ENCODE data around the gene RPEL1.
"Not testable (repeated sequence)": the region's sequence is repeated elsewhere in the genome, so short reads cannot be mapped to it uniquely, and the experiment has no call there.

The RPEL1 gene

GRCh38 chr10:103224133-103224532, 21.6 kb upstream of the RPEL1 start:
- H3F3A ChIP-seq (ENCODE audit: control insufficient read depth, insufficient read depth) = no peaks in the 10 kb centered on the region
- H3K4me1 ChIP-seq (ENCODE audit: control insufficient read depth, low read length) = no peaks in the 10 kb centered on the region
- H3K4me3 ChIP-seq (ENCODE audit: low read length) = no peak overlapping the region
- TF ChIP-seq CTCF (IDR thresholded peaks at IDR 0.05; ENCODE audit: low read depth, low read length, poor library complexity, severe bottlenecking) = no peak
- no peak for TF ChIP-seq EZH2phosphoT487 (IDR thresholded peaks at IDR 0.05; ENCODE audit: borderline replicate concordance, low read length)
- no peak overlapping the region for H3K4me2 ChIP-seq (ENCODE audit: low read length)
- H3K36me3 ChIP-seq (ENCODE audit: control insufficient read depth, low read length) = no peaks in the 10 kb centered on the region
- no peak overlapping the region for H3K27ac ChIP-seq (ENCODE audit: low read depth, low read length)
- H3K9me2 ChIP-seq (replicated peaks; ENCODE audit: control insufficient read depth, low read length) = no peaks in the 10 kb centered on the region
- H4K20me1 ChIP-seq (ENCODE audit: control insufficient read depth, insufficient read depth, low read depth, low read length) = no peaks in the 10 kb centered on the region
- peaks cover 10% of the 10 kb centered on the region; the same call in 1 of the 2 replicates for H3K9me3 ChIP-seq (ENCODE audit: control insufficient read depth, insufficient read depth, low read length)
- no peaks in the 10 kb centered on the region for H3K27me3 ChIP-seq (ENCODE audit: control insufficient read depth, low read length)
- H3K79me2 ChIP-seq (ENCODE audit: control insufficient read depth, low read length) = no peaks in the 10 kb centered on the region

GRCh38 chr10:103224721-103225120, 21.0 kb upstream of the RPEL1 start:
- H3K27me3 ChIP-seq (ENCODE audit: control insufficient read depth, low read length); H3F3A ChIP-seq (ENCODE audit: control insufficient read depth, insufficient read depth); H3K79me2 ChIP-seq (ENCODE audit: control insufficient read depth, low read length); H3K9me3 ChIP-seq (ENCODE audit: control insufficient read depth, insufficient read depth, low read length); H3K4me3 ChIP-seq (ENCODE audit: low read length); H4K20me1 ChIP-seq (ENCODE audit: control insufficient read depth, insufficient read depth, low read depth, low read length); H3K4me1 ChIP-seq (ENCODE audit: control insufficient read depth, low read length); H3K36me3 ChIP-seq (ENCODE audit: control insufficient read depth, low read length); H3K27ac ChIP-seq (ENCODE audit: low read depth, low read length); H3K4me2 ChIP-seq (ENCODE audit: low read length); H3K9me2 ChIP-seq (replicated peaks; ENCODE audit: control insufficient read depth, low read length): not testable (repeated sequence)

- Histone ChIP-seq H3F3A (ENCODE audit: control insufficient read depth, insufficient read depth) (no peaks in the 10 kb centered on the region), H4K20me1 (ENCODE audit: control insufficient read depth, insufficient read depth, low read depth, low read length) (no peaks in the 10 kb centered on the region)
These were observed 19.7 kb upstream of the RPEL1 start for GRCh38 chr10:103225939-103226338.

GRCh38 chr10:103227416-103227815, 18.3 kb upstream of the RPEL1 start:
- Histone ChIP-seq H3K36me3 (ENCODE audit: control insufficient read depth, low read length) (no peaks in the 10 kb centered on the region), H3F3A (ENCODE audit: control insufficient read depth, insufficient read depth) (no peaks in the 10 kb centered on the region), H4K20me1 (ENCODE audit: control insufficient read depth, insufficient read depth, low read depth, low read length) (no peaks in the 10 kb centered on the region), H3K79me2 (ENCODE audit: control insufficient read depth, low read length) (no peaks in the 10 kb centered on the region), H3K27ac (ENCODE audit: low read depth, low read length) (no peak overlapping the region), H3K9me2 (replicated peaks; ENCODE audit: control insufficient read depth, low read length) (no peaks in the 10 kb centered on the region), H3K4me1 (ENCODE audit: control insufficient read depth, low read length) (no peaks in the 10 kb centered on the region), H3K27me3 (ENCODE audit: control insufficient read depth, low read length) (no peaks in the 10 kb centered on the region), H3K4me2 (ENCODE audit: low read length) (no peak overlapping the region), H3K4me3 (ENCODE audit: low read length) (no peak overlapping the region), H3K9me3 (ENCODE audit: control insufficient read depth, insufficient read depth, low read length) (peaks cover 10% of the 10 kb centered on the region; the same call in 1 of the 2 replicates)
- TF ChIP-seq CTCF (IDR thresholded peaks at IDR 0.05; ENCODE audit: low read depth, low read length, poor library complexity, severe bottlenecking) = no peak
- no peak for TF ChIP-seq EZH2phosphoT487 (IDR thresholded peaks at IDR 0.05; ENCODE audit: borderline replicate concordance, low read length)

More at GRCh38 chr10:103225939-103226338, 19.7 kb upstream of the RPEL1 start:
- Histone ChIP-seq H3K4me2 (ENCODE audit: low read length) (no peak overlapping the region), H3K27me3 (ENCODE audit: control insufficient read depth, low read length) (no peaks in the 10 kb centered on the region), H3K4me1 (ENCODE audit: control insufficient read depth, low read length) (no peaks in the 10 kb centered on the region), H3K79me2 (ENCODE audit: control insufficient read depth, low read length) (no peaks in the 10 kb centered on the region), H3K9me2 (replicated peaks; ENCODE audit: control insufficient read depth, low read length) (no peaks in the 10 kb centered on the region), H3K4me3 (ENCODE audit: low read length) (no peak overlapping the region), H3K9me3 (ENCODE audit: control insufficient read depth, insufficient read depth, low read length) (peaks cover 10% of the 10 kb centered on the region; the same call in 1 of the 2 replicates), H3K36me3 (ENCODE audit: control insufficient read depth, low read length) (no peaks in the 10 kb centered on the region), H3K27ac (ENCODE audit: low read depth, low read length) (no peak overlapping the region)
- TF ChIP-seq EZH2phosphoT487 (IDR thresholded peaks at IDR 0.05; ENCODE audit: borderline replicate concordance, low read length) = no peak
- TF ChIP-seq CTCF (IDR thresholded peaks at IDR 0.05; ENCODE audit: low read depth, low read length, poor library complexity, severe bottlenecking) = no peak

Measured in DOHH2 (cell line).